ENCODE results near the gene PA2G4.

Gene PA2G4

DNA sequence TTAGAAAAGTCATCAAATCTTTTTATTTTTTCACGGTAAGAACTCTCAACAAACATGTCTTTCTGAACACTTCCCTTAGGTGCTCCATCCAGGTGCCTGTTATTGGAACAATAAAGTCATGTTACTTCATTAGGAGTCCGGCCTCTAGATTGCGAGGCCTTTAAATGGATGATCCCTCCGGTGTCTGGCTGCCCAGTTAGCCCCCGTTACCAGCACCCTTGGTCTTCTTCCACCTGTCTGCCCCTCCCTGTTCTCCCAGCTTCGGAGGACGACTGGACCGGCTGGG lies 593 bp upstream of the PA2G4 start:
- ChIA-PET CTCF (interaction anchor here (0.7 to 3.1 kb wide), 15 partner anchors 9 to 365 kb away, joined by 3 to 42 read pairs (median 4); partner anchors contain the start of genes ERBB3, RAB5B, RPL41 and SMARCC2), POLR2A (interaction anchor here (0.6 to 3.1 kb wide), 16 partner anchors 9 to 372 kb away, joined by 3 to 56 read pairs (median 4); partner anchors contain the start of genes ANKRD52, DGKA, ERBB3 and ESYT1)
- TF ChIP-seq, protein P1, sequence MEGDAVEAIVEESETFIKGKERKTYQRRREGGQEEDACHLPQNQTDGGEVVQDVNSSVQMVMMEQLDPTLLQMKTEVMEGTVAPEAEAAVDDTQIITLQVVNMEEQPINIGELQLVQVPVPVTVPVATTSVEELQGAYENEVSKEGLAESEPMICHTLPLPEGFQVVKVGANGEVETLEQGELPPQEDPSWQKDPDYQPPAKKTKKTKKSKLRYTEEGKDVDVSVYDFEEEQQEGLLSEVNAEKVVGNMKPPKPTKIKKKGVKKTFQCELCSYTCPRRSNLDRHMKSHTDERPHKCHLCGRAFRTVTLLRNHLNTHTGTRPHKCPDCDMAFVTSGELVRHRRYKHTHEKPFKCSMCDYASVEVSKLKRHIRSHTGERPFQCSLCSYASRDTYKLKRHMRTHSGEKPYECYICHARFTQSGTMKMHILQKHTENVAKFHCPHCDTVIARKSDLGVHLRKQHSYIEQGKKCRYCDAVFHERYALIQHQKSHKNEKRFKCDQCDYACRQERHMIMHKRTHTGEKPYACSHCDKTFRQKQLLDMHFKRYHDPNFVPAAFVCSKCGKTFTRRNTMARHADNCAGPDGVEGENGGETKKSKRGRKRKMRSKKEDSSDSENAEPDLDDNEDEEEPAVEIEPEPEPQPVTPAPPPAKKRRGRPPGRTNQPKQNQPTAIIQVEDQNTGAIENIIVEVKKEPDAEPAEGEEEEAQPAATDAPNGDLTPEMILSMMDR (IDR thresholded peaks at IDR 0.05; ENCODE audit: control extremely low read depth, extremely low read depth, low read depth, missing control alignments) = no peak
- DNase-seq (ENCODE audit: extremely low spot score) = no peak

GRCh38 chr12:56104815-56105608 lies 653 bp downstream of the PA2G4 start:
- ChIA-PET POLR2A (interaction anchor here (0.6 to 3.1 kb wide), 19 partner anchors 8 to 1810 kb away, joined by 3 to 56 read pairs (median 3); partner anchors contain the start of genes ANKRD52, DGKA, ERBB3 and ESYT1), CTCF (interaction anchor here (0.9 to 3.1 kb wide), 13 partner anchors 10 to 367 kb away, joined by 3 to 42 read pairs (median 4); partner anchors contain the start of genes RNF41, RPL41, SMARCC2 and ZC3H10)
- no peak for DNase-seq (ENCODE audit: extremely low spot score)
- TF ChIP-seq, protein P1 (IDR thresholded peaks at IDR 0.05; ENCODE audit: control extremely low read depth, extremely low read depth, low read depth, missing control alignments) = no peak

DNA sequence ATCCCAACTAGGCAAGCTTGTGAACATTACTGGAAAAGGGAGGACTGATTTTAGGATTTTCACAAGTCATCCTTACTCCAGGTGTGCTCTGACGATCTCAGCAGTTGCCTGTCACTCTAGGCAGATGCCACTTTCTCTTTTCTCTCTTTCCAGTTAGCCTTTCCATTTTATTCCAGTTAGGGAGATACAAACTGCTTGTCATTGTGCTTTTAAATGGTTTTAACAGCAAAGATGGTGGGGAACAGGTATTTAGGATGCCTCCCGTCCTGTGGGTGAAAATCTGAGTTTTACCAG lies 1.2 kb downstream of the PA2G4 start:
- POLR2A ChIA-PET = interaction anchor here (0.7 to 3.1 kb wide), 4 partner anchors 12 to 1810 kb away, joined by 3 to 56 read pairs (median 7); partner anchors contain the start of genes ESYT1, RPL41, SMARCC2 and ZC3H10
- CTCF ChIA-PET = interaction anchor here (1.0 to 3.1 kb wide), 6 partner anchors 11 to 110 kb away, joined by 3 to 42 read pairs (median 3); partner anchors contain the start of genes RPL41 and ZC3H10
- no peak for DNase-seq (ENCODE audit: extremely low spot score)
- TF ChIP-seq, protein P1 (IDR thresholded peaks at IDR 0.05; ENCODE audit: control extremely low read depth, extremely low read depth, low read depth, missing control alignments) = no peak

- ChIA-PET POLR2A (interaction anchor here (0.6 kb wide), 1 partner anchor 209 kb away, joined by 3 read pairs; the partner anchor contains the start of gene CNPY2), CTCF (interaction anchor here (1.1 to 3.4 kb wide), 5 partner anchors 9 to 369 kb away, joined by 3 to 25 read pairs (median 4); partner anchors contain the start of gene ZC3H10)
- DNase-seq (ENCODE audit: extremely low spot score) = no peak
- TF ChIP-seq, protein P1 (IDR thresholded peaks at IDR 0.05; ENCODE audit: control extremely low read depth, extremely low read depth, low read depth, missing control alignments) = no peak
Observed at GRCh38 chr12:56107242-56107641, 2.9 kb downstream of the PA2G4 start.

- ChIA-PET CTCF (interaction anchor here (0.8 to 1.7 kb wide), 8 partner anchors 9 to 373 kb away, joined by 3 to 5 read pairs (median 3); partner anchors contain the start of genes COQ10A, MYL6B and SUOX), POLR2A (no interaction called here)
- TF ChIP-seq, protein P1 (IDR thresholded peaks at IDR 0.05; ENCODE audit: control extremely low read depth, extremely low read depth, low read depth, missing control alignments) = no peak
- DNase-seq (ENCODE audit: extremely low spot score) = no peak
Observed at GRCh38 chr12:56110571-56110970, 6.2 kb downstream of the PA2G4 start.

GRCh38 chr12:56114084-56114483 lies 9.7 kb downstream of the PA2G4 start:
- CTCF ChIA-PET = interaction anchor here (7.5 kb wide), 1 partner anchor 10 kb away, joined by 42 read pairs; the partner anchor contains the start of gene PA2G4
- no peak for DNase-seq (ENCODE audit: extremely low spot score)
- TF ChIP-seq, protein P1 (IDR thresholded peaks at IDR 0.05; ENCODE audit: control extremely low read depth, extremely low read depth, low read depth, missing control alignments) = no peak
- POLR2A ChIA-PET = interaction anchor here (1.7 kb wide), 1 partner anchor 10 kb away, joined by 6 read pairs; the partner anchor contains the start of gene PA2G4
